NCI-H526 (cell line): Measurements from ENCODE around the gene RNF6.
"Not testable (repeated sequence)": the region's sequence is repeated elsewhere in the genome, so short reads cannot be mapped to it uniquely, and the experiment has no call there.

Experiments used
- DNase-seq, 2 experiments: peaks; one replicate each; lab custom pipeline; 2025; lab: John Stamatoyannopoulos, UW

The RNF6 gene

GRCh38 chr13:26221721-26222519 lies at the start of gene RNF6:
Gene RNF6 (minus strand): TSS chr13:26222314. CDS start chr13:26219649, 2,665 bp downstream.
- DNase-seq = peak; percentile 99

- no peak for DNase-seq
Observed at GRCh38 chr13:26270707-26271106, 48.6 kb upstream of the RNF6 start.

- DNase-seq = no peak
Observed at GRCh38 chr13:26266311-26266710, 44.2 kb upstream of the RNF6 start.

GRCh38 chr13:26262156-26262555 lies 40.0 kb upstream of the RNF6 start:
- DNase-seq = no peak

GRCh38 chr13:26259634-26260033 lies 37.5 kb upstream of the RNF6 start:
- DNase-seq = no peak

- DNase-seq = peak in 1 of 2 experiments; percentile 48
Observed at GRCh38 chr13:26257049-26257448, 34.9 kb upstream of the RNF6 start.

- peak; percentile 50 to 59 for DNase-seq
Observed at GRCh38 chr13:26255691-26256277, 33.7 kb upstream of the RNF6 start.

- DNase-seq = no peak
Observed at GRCh38 chr13:26255115-26255514, 33.0 kb upstream of the RNF6 start.

GRCh38 chr13:26254583-26255111 lies 32.5 kb upstream of the RNF6 start:
- DNase-seq = peak; percentile 67 to 82

GRCh38 chr13:26253787-26254582 lies 31.9 kb upstream of the RNF6 start, which contains the start of gene CDK8:
Gene CDK8 (plus strand): TSS chr13:26254129. CDS start chr13:26254642, 513 bp downstream.
- peak; percentile 99 to 100 for DNase-seq

- no peak for DNase-seq
Observed at GRCh38 chr13:26253262-26253786, 31.2 kb upstream of the RNF6 start.

GRCh38 chr13:26252006-26252405 lies 29.9 kb upstream of the RNF6 start:
- not testable (repeated sequence) for DNase-seq

- no peak for DNase-seq
Observed at GRCh38 chr13:26249551-26249950, 27.4 kb upstream of the RNF6 start.

GRCh38 chr13:26247608-26248007 lies 25.5 kb upstream of the RNF6 start:
- no peak for DNase-seq

- no peak for DNase-seq
Observed at GRCh38 chr13:26247011-26247410, 24.9 kb upstream of the RNF6 start.

GRCh38 chr13:26246154-26246553 lies 24.0 kb upstream of the RNF6 start:
- no peak for DNase-seq

GRCh38 chr13:26236296-26236695 lies 14.2 kb upstream of the RNF6 start:
- no peak for DNase-seq

- DNase-seq = no peak
Observed at GRCh38 chr13:26230703-26231102, 8.6 kb upstream of the RNF6 start.

- no peak for DNase-seq
Observed at GRCh38 chr13:26229080-26229615, 7.0 kb upstream of the RNF6 start.

GRCh38 chr13:26228096-26228495 lies 6.0 kb upstream of the RNF6 start:
- no peak for DNase-seq

- no peak for DNase-seq
Observed at GRCh38 chr13:26227166-26227971, 5.3 kb upstream of the RNF6 start.
